Measurements from ENCODE around the gene NUP62. TPM values are rescaled to one million over a fixed set of nuclear protein-coding genes. Genes with fewer than 3 reads are reported as not detected.

NUP62 gene
- total RNA-seq, 1 donor from 2014 or later = 36.5 TPM

- intact Hi-C loops (cut with DNase I) = no loop called here
- Histone ChIP-seq H3K4me1 (peaks cover 28% of the 10 kb centered on the region), H3K9me3 (no peaks in the 10 kb centered on the region), H3K36me3 (peaks cover 14% of the 10 kb centered on the region), H3K4me3 (no peak overlapping the region), H3K27me3 (ENCODE audit: low read depth) (no peaks in the 10 kb centered on the region), H3K27ac (no peak overlapping the region)
- DNase-seq = no peak
- TF ChIP-seq CTCF (IDR thresholded peaks at IDR 0.05) = no peak
- ATAC-seq = no peak
Measured at GRCh38 chr19:49931293-49932040, 2.2 kb upstream of the NUP62 start.

GRCh38 chr19:49930483-49931011 lies 1.2 kb upstream of the NUP62 start:
- intact Hi-C loops (cut with DNase I) = no loop called here
- ATAC-seq (peak in 1 of 2 donors; percentile 2), DNase-seq (no peak)
- H3K4me1 ChIP-seq = peaks cover 28% of the 10 kb centered on the region
- H3K36me3 ChIP-seq = peaks cover 20% of the 10 kb centered on the region
- H3K27me3 ChIP-seq (ENCODE audit: low read depth) = no peaks in the 10 kb centered on the region
- H3K9me3 ChIP-seq = no peaks in the 10 kb centered on the region
- H3K4me3 ChIP-seq = peak overlapping the region; percentile 100
- TF ChIP-seq CTCF (IDR thresholded peaks at IDR 0.05) = no peak
- peak overlapping the region; percentile 49 for H3K27ac ChIP-seq

- intact Hi-C loops (cut with DNase I) = no loop called here
- peaks cover 27% of the 10 kb centered on the region for H3K36me3 ChIP-seq
Measured at GRCh38 chr19:49929611-49930482, 543 bp upstream of the NUP62 start.

GRCh38 chr19:49927526-49928264 lies 1.6 kb downstream of the NUP62 start:
- no peak for DNase-seq
- H3K9me3 ChIP-seq = no peaks in the 10 kb centered on the region
- ATAC-seq = no peak
- intact Hi-C loops (cut with DNase I) = no loop called here
- peak overlapping the region; percentile 100 for H3K4me3 ChIP-seq
- H3K36me3 ChIP-seq = peaks cover 44% of the 10 kb centered on the region
- TF ChIP-seq CTCF (IDR thresholded peaks at IDR 0.05) = no peak
- peaks cover 28% of the 10 kb centered on the region for H3K4me1 ChIP-seq
- no peaks in the 10 kb centered on the region for H3K27me3 ChIP-seq (ENCODE audit: low read depth)
- H3K27ac ChIP-seq = no peak overlapping the region

More at GRCh38 chr19:49929611-49930482, 543 bp upstream of the NUP62 start:
- peak; percentile 93 to 94 for ATAC-seq
- H3K4me1 ChIP-seq = peaks cover 28% of the 10 kb centered on the region
- no peaks in the 10 kb centered on the region for H3K27me3 ChIP-seq (ENCODE audit: low read depth)
- peak overlapping the region; percentile 90 for H3K27ac ChIP-seq
- DNase-seq = peak; percentile 93
- peak overlapping the region; percentile 100 for H3K4me3 ChIP-seq
- peak; percentile 9 for TF ChIP-seq CTCF (IDR thresholded peaks at IDR 0.05)
- no peaks in the 10 kb centered on the region for H3K9me3 ChIP-seq

- Histone ChIP-seq H3K27ac (no peak overlapping the region), H3K36me3 (peaks cover 50% of the 10 kb centered on the region), H3K4me1 (peaks cover 28% of the 10 kb centered on the region), H3K4me3 (no peak overlapping the region), H3K9me3 (no peaks in the 10 kb centered on the region), H3K27me3 (ENCODE audit: low read depth) (no peaks in the 10 kb centered on the region)
- intact Hi-C loops (cut with DNase I) = no loop called here
- no peak for ATAC-seq
- no peak for TF ChIP-seq CTCF (IDR thresholded peaks at IDR 0.05)
- DNase-seq = no peak
Measured at GRCh38 chr19:49926515-49926914, 2.8 kb downstream of the NUP62 start.

All from lower lobe of right lung (tissue), 2 donors.